ENCODE results near the gene SLC29A1.

The SLC29A1 gene

GRCh38 chr6:44246663-44247337, 23.4 kb downstream of the SLC29A1 start, which contains the start of gene HSP90AB1:
Gene HSP90AB1 (plus strand): TSS chr6:44247101. CDS start chr6:44248630, 1,529 bp downstream.
- Mint-ChIP-seq H3K36me3 (ENCODE audit: low read depth) (peaks cover 57% of the 10 kb centered on the region), H3K9me3 (no peaks in the 10 kb centered on the region), H3K27ac (peak within 1 kb of the TSS; percentile 92), H3K4me1 (ENCODE audit: low read depth) (peaks cover 47% of the 10 kb centered on the region), H3K27me3 (peaks cover 5% of the 10 kb centered on the region), H3K4me3 (peak within 1 kb of the TSS; percentile 97)
- intact Hi-C loops (cut with micrococcal nuclease) = no loop called here

- H3K4me3 Mint-ChIP-seq = peak overlapping the region; percentile 97
- peaks cover 65% of the 10 kb centered on the region for H3K36me3 Mint-ChIP-seq (ENCODE audit: low read depth)
- peaks cover 55% of the 10 kb centered on the region for H3K4me1 Mint-ChIP-seq (ENCODE audit: low read depth)
- peaks cover 3% of the 10 kb centered on the region for H3K27me3 Mint-ChIP-seq
- intact Hi-C loops (cut with micrococcal nuclease) = no loop called here
- H3K9me3 Mint-ChIP-seq = no peaks in the 10 kb centered on the region
- H3K27ac Mint-ChIP-seq = peak overlapping the region; percentile 92
Observed at GRCh38 chr6:44247338-44248302, 24.2 kb downstream of the SLC29A1 start.

- peaks cover 75% of the 10 kb centered on the region for H3K36me3 Mint-ChIP-seq (ENCODE audit: low read depth)
- intact Hi-C loops (cut with micrococcal nuclease) = no loop called here
- peak overlapping the region; percentile 92 for H3K27ac Mint-ChIP-seq
- peaks cover 3% of the 10 kb centered on the region for H3K27me3 Mint-ChIP-seq
- H3K9me3 Mint-ChIP-seq = no peaks in the 10 kb centered on the region
- H3K4me3 Mint-ChIP-seq = peak overlapping the region; percentile 97
- peaks cover 65% of the 10 kb centered on the region for H3K4me1 Mint-ChIP-seq (ENCODE audit: low read depth)
Observed at GRCh38 chr6:44248579-44248978, 25.2 kb downstream of the SLC29A1 start.

- intact Hi-C loops (cut with micrococcal nuclease) = no loop called here
- no peaks in the 10 kb centered on the region for H3K27me3 Mint-ChIP-seq
- peaks cover 81% of the 10 kb centered on the region for H3K36me3 Mint-ChIP-seq (ENCODE audit: low read depth)
- H3K27ac Mint-ChIP-seq = no peak overlapping the region
- peaks cover 64% of the 10 kb centered on the region for H3K4me1 Mint-ChIP-seq (ENCODE audit: low read depth)
- no peaks in the 10 kb centered on the region for H3K9me3 Mint-ChIP-seq
- peak overlapping the region; percentile 97 for H3K4me3 Mint-ChIP-seq
Observed at GRCh38 chr6:44249082-44249748, 25.8 kb downstream of the SLC29A1 start.

- Mint-ChIP-seq H3K9me3 (no peaks in the 10 kb centered on the region), H3K36me3 (ENCODE audit: low read depth) (peaks cover 91% of the 10 kb centered on the region), H3K4me1 (ENCODE audit: low read depth) (peaks cover 71% of the 10 kb centered on the region), H3K27me3 (no peaks in the 10 kb centered on the region), H3K4me3 (no peak overlapping the region), H3K27ac (no peak overlapping the region)
- intact Hi-C loops (cut with micrococcal nuclease) = no loop called here
Observed at GRCh38 chr6:44250067-44250717, 26.8 kb downstream of the SLC29A1 start.

- H3K36me3 Mint-ChIP-seq (ENCODE audit: low read depth) = peaks cover 96% of the 10 kb centered on the region
- no peaks in the 10 kb centered on the region for H3K27me3 Mint-ChIP-seq
- no peak overlapping the region for H3K4me3 Mint-ChIP-seq
- intact Hi-C loops (cut with micrococcal nuclease) = no loop called here
- H3K27ac Mint-ChIP-seq = no peak overlapping the region
- H3K9me3 Mint-ChIP-seq = no peaks in the 10 kb centered on the region
- peaks cover 71% of the 10 kb centered on the region for H3K4me1 Mint-ChIP-seq (ENCODE audit: low read depth)
Observed at GRCh38 chr6:44250718-44251123, 27.3 kb downstream of the SLC29A1 start.

GRCh38 chr6:44251576-44252524, 28.5 kb downstream of the SLC29A1 start:
- Mint-ChIP-seq H3K27ac (no peak overlapping the region), H3K9me3 (no peaks in the 10 kb centered on the region), H3K4me1 (ENCODE audit: low read depth) (peaks cover 77% of the 10 kb centered on the region), H3K27me3 (no peaks in the 10 kb centered on the region), H3K4me3 (no peak overlapping the region), H3K36me3 (ENCODE audit: low read depth) (peaks cover 99% of the 10 kb centered on the region)
- intact Hi-C loops (cut with micrococcal nuclease) = no loop called here

GRCh38 chr6:44253307-44254101, 30.1 kb downstream of the SLC29A1 start:
- Mint-ChIP-seq H3K4me3 (no peak overlapping the region), H3K9me3 (no peaks in the 10 kb centered on the region), H3K4me1 (ENCODE audit: low read depth) (peaks cover 83% of the 10 kb centered on the region), H3K27me3 (no peaks in the 10 kb centered on the region), H3K36me3 (ENCODE audit: low read depth) (peaks cover 97% of the 10 kb centered on the region), H3K27ac (no peak overlapping the region)
- intact Hi-C loops (cut with micrococcal nuclease) = loop anchor here (1.0 kb wide), 1 partner anchor 81 kb away; no protein-coding TSS in a partner anchor

- peaks cover 97% of the 10 kb centered on the region for H3K36me3 Mint-ChIP-seq (ENCODE audit: low read depth)
- H3K4me3 Mint-ChIP-seq = no peak overlapping the region
Observed at GRCh38 chr6:44254191-44255104, 31.1 kb downstream of the SLC29A1 start.

GRCh38 chr6:44255105-44255808, 31.9 kb downstream of the SLC29A1 start:
- peaks cover 81% of the 10 kb centered on the region for H3K4me1 Mint-ChIP-seq (ENCODE audit: low read depth)
- H3K4me3 Mint-ChIP-seq = no peak overlapping the region
- no peaks in the 10 kb centered on the region for H3K9me3 Mint-ChIP-seq
- H3K27me3 Mint-ChIP-seq = no peaks in the 10 kb centered on the region
- H3K27ac Mint-ChIP-seq = peak overlapping the region; percentile 16
- peaks cover 97% of the 10 kb centered on the region for H3K36me3 Mint-ChIP-seq (ENCODE audit: low read depth)
- intact Hi-C loops (cut with micrococcal nuclease) = no loop called here

More at GRCh38 chr6:44254191-44255104, 31.1 kb downstream of the SLC29A1 start:
- H3K27me3 Mint-ChIP-seq = no peaks in the 10 kb centered on the region
- no peak overlapping the region for H3K27ac Mint-ChIP-seq
- H3K4me1 Mint-ChIP-seq (ENCODE audit: low read depth) = peaks cover 81% of the 10 kb centered on the region
- H3K9me3 Mint-ChIP-seq = no peaks in the 10 kb centered on the region
- intact Hi-C loops (cut with micrococcal nuclease) = no loop called here
